22Rv1 (cell line): ENCODE results near the gene ANLN.
"Not testable (repeated sequence)": the region's sequence is repeated elsewhere in the genome, so short reads cannot be mapped to it uniquely, and the experiment has no call there.

ENCODE experiments used
- H3K27ac ChIP-seq: fragments of 450-650 bp; 2 replicates; pipeline ENCODE4 v1.5.1; 2017
- ZFX ChIP-seq: fragments of 450-650 bp; IDR thresholded peaks from 2 replicates; pipeline ENCODE4 v1.6.1; 2017; ENCODE audit warnings: antibody characterized with exemption, borderline replicate concordance
- TF ChIP-seq, protein P1 (sequence below): fragments of 450-650 bp; IDR thresholded peaks from 2 replicates; pipeline ENCODE4 v1.5.1; 2017; ENCODE audit warnings: mild to moderate bottlenecking

The ANLN gene

DNA sequence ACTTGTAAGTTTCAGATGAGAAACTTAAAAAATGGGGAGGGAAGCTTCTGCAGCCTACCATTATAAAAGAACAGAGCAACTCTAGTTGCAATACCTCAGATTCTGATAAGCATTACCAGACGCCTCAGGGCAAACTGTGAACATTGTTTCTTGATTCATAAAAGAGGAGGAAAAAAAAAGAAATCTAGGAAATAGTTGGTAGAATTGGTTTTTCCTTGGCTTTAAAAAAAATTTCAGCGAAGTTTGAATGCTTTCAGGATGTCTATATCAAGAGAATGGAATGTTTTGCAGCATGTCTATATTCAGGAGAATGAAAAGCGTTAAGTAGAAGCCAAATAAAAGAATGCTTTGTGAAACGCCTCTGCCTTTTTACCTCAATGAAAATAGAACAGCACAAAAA lies 17.5 kb upstream of the ANLN start:
- H3K27ac ChIP-seq = no peak overlapping the region
- TF ChIP-seq, protein P1, sequence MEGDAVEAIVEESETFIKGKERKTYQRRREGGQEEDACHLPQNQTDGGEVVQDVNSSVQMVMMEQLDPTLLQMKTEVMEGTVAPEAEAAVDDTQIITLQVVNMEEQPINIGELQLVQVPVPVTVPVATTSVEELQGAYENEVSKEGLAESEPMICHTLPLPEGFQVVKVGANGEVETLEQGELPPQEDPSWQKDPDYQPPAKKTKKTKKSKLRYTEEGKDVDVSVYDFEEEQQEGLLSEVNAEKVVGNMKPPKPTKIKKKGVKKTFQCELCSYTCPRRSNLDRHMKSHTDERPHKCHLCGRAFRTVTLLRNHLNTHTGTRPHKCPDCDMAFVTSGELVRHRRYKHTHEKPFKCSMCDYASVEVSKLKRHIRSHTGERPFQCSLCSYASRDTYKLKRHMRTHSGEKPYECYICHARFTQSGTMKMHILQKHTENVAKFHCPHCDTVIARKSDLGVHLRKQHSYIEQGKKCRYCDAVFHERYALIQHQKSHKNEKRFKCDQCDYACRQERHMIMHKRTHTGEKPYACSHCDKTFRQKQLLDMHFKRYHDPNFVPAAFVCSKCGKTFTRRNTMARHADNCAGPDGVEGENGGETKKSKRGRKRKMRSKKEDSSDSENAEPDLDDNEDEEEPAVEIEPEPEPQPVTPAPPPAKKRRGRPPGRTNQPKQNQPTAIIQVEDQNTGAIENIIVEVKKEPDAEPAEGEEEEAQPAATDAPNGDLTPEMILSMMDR = no peak
- TF ChIP-seq ZFX = no peak

DNA sequence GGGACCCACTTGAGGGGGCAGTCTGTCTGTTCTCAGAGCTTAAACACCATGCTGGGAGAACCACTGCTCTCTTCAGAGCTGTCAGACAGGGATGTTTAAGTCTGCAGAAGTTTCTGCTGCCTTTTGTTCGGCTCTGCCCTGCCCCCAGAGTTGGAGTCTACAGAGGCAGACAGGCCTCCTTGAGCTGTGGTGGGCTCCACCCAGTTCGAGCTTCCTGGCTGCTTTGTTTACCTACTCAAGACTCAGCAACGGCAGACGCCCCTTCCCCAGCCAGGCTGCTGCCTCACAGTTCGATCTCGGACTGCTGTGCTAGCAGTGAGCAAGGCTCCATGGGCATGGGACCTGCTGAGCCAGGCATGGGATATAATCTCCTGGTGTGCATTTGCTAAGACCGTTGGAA lies 11.1 kb upstream of the ANLN start:
- not testable (repeated sequence) for H3K27ac ChIP-seq

DNA sequence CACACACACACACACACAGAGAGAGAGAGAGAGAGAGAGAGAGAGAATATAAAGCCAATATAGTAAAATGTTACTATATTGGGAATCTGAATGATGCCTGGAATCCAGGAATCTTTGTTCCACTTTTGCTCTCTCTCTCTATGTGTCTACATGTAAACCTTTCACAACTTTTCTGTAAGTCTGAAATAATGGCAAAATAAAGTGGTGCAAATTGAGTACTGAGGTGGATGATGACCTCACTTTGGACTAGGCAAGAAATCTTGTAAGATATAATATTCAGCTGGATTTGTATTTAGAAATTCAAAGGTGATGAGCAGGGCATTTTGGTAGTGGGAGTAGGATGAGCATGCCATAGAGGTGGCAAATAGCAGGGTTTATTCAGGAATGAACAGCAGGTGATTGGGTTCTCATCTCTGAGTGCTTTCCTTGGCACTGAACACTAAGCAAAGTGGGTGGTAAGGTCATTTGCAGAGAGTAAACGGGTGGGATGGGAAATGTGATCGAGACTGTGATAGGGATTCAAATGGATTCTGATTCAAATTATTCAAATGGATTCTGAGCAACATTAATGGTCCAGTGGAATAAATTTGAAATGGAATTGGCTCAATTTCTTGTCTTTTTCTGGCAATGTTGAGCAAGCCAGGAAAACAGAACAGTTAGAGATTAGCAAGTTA lies 9.7 kb upstream of the ANLN start:
- H3K27ac ChIP-seq = no peak overlapping the region
- TF ChIP-seq, protein P1 = no peak
- no peak for TF ChIP-seq ZFX

DNA sequence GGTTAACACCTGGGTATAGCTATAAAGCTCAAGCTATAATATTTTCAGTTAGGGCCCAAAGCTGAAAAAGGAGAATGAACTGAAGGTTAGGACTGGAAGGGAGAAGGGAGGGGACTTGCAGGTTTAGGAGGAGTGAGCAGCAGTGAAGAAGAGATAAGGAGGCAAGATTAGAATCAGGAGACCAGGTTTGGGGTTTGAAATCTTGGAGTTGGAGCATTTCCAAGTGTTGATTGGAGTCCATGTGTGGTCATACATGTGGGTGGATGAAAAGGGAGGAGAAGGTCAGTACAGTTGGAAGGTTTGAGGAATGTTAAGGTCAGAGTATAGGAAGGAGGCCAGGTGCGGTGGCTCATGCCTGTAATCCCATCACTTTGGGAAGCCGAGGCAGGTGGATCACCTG lies 8.6 kb upstream of the ANLN start:
- no peak overlapping the region for H3K27ac ChIP-seq
- TF ChIP-seq, protein P1 = no peak
- TF ChIP-seq ZFX = no peak

DNA sequence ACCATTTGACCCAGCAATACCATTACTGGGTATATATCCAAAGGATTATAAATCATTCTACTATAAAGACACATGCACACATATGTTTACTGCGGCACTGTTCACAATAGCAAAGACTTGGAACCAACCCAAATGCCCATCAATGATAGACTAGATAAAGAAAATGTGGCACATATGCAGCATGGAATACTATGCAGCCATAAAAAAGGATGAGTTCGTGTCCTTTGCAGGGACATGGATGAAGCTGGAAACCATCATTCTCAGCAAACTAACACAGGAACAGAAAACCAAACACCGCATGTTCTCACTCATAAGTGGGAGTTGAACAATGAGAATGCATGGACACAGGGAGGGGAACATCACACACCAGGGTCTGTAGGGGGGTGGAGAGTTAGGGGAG lies 6.4 kb upstream of the ANLN start:
- not testable (repeated sequence) for H3K27ac ChIP-seq

DNA sequence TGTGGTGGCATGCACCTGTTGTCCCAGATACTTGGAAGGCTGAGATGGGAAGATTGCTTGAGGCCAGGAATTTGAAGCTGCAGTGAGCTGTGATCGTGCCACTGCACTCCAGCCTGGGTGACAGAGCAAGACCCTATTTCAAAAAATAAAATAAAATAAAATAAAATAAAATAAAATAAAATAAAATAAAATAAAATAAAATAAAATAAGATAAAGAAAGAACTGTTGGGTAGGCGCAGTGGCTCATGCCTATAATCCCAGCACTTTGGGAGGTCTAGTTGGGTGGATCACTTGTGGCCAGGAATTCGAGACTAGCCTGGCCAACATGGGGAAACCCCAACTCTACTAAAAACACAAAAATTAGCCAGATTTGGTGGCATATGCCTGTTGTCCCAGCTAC lies 4.0 kb upstream of the ANLN start:
- H3K27ac ChIP-seq = not testable (repeated sequence)

DNA sequence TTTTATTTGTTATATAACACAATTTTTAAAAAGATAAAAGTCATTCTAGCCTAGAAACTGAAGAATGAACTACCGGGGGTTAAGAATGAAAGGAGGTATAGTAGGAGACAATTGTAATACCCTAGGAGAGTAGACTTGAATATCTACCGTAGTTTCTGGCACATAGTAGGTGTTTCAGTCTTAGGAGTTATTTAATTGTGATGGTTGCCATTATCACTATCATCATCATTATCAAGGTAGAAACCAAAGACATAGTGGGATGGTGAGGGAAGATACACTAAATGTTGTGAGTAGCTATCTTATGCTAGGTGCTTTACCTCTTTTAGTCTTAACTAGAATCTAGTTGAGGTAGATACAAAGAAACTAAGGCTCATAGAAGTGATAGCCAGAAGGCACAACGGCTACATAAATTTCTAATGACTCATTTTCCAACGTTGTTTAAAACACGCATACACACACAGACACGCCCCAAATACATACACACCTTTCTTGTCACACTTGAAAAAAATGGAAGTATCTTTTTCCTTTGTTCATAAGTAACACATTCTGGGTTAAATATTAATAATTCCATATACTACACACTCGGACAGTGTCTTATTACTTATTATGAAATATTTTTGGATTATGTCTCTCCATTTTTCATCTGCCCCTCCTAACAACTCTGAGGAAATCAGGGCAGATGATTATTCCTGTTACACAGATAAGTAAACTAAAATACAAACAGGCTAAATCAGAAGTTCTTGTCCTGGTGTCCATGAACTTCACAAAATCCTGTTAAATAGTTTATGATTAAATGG lies 2.0 kb upstream of the ANLN start:
- no peak overlapping the region for H3K27ac ChIP-seq
- TF ChIP-seq, protein P1 = no peak
- no peak for TF ChIP-seq ZFX

DNA sequence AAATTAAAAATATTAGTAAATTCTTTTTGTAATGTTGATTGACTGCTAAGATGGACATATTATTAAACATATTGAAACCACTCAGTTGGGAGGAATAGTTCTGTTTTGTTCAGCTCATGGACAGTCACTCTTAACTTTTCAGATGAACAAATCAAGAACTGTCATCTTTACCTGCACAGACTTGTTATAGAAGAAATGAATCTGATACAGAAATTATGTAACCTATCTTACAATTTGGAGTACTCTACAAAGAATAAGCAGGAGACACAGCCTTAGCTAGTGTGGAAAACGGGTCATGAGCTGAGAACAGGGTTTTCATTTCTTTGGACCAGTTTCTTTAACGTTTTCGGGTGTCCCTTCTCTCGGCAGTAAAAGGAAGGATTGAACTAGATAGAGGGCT lies 1.2 kb upstream of the ANLN start:
- H3K27ac ChIP-seq = no peak overlapping the region
- no peak for TF ChIP-seq ZFX
- TF ChIP-seq, protein P1 = no peak
